NCI-H2171 (cell line): Measurements from ENCODE around the gene SFXN2.
"Not testable (repeated sequence)": the region's sequence is repeated elsewhere in the genome, so short reads cannot be mapped to it uniquely, and the experiment has no call there.

Source experiments
- DNase-seq: peaks from one replicate; lab custom pipeline; 2025; lab: John Stamatoyannopoulos, UW

The SFXN2 gene

DNA sequence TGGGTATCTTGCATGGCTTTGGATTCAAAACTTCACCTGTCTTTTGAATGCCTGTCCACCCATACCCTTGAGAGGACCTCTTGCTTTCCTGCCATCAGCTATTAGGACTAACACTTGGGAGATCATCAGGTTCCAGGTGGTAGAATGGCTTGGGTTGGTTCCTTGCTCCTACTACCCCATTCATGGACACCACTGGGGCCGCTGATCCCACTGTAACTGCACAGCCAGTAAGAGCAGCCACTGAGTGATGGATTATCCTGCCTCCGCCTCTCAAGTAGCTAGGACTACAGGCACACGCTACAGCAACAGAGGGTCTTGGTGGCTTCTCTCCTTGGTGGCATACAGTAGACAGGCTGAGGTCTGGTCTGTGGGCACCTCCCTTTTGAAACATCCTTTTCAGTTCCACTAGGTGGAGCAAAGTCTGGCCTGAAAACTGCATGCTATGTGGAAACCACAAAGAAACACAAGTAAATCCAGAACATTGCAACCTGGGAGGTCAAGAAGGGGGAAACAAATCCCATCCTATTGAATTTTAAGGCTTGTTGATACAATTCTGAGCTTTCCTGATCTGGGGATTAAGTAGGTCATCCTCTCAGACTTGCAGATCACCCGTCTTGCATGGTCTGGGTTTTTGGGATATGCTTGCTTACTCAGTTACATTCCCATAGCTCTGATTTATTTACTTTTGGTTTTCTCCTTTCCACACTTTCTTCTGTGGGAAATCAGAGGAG is 38.7 kb downstream of the SFXN2 start:
- DNase-seq, result no peak

DNA sequence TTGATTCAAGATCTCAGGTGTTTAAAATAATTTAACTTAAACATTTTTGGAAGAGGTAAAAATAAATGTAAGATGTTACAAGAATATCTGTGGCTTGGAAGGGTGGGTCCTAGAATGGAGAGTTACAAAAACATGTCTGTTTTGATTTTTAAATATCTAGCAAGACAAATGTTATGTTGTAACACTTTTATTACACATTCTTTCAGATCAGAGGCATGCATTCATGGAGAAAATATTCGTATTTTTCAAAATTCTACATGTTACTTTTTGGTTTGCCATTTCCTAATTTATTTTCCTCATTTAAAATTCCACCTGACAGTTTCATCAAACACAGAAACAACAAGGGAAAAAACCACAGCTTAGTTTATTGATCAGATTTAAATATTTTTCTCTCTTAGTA is 39.3 kb downstream of the SFXN2 start:
- no peak for DNase-seq

DNA sequence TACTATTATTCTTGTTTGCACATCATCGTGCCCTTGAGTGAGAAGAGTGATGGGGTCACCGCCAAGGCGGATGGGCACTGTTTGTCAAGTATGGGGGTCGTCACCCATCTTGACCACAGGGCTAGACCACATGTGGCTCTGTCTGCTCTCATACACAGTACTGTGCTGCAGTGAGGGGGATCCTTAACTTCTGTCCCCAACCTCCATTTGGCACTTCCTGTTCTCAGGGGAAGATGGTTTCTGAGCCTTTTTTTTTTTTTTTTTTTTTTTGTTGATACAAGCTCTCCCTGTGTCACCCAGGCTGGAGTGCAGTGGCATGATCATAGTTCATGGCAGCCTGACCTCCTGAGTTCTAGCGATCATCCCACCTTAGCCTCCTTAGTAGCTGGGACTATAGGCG is 42.9 kb downstream of the SFXN2 start:
- DNase-seq, result no peak

DNA sequence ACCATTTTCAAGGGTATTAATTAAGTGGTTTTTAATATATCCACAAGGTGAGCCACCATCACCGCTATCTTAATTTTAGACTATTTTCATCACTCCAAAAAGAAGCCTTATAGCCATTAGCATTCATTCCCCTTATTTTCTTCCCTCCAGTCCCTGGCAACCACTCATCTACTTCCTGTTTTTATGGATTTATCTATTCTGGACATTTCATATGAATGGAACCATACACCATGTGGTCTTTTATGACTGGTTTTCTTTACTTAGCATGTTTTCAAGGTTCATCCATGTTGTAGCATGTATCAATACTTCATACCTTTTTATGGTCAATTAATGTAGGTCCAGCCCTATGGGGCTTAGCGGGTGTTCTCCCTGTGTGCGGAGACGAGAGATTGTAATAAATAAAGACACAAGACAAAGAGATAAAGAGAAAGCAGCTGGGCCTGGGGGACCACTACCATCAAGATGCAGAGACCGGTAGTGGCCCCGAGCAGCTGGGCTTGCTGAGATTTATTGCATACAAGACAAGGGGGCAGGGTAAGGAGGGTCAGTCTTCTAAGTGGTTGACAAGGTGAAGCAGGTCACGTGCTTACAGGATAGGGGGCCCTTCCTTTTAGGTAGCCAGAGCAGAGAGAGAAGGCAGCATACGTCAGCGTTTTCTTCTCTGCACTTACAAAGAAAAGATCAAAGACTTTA is 44.0 kb downstream of the SFXN2 start:
- no peak for DNase-seq

DNA sequence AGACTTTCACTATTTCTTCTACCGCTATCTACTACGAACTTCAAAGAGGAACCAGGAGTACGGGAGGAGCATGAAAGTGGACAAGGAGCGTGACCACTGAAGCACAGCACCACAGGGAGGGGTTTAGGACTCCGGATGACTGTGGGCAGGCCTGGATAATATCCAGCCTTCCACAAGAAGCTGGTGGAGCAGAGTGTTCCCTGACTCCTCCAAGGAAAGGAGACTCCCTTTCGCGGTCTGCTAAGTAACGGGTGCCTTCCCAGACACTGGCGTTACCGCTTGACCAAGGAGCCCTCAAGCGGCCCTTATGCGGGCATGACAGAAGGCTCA is 44.5 kb downstream of the SFXN2 start:
- DNase-seq, result not testable (repeated sequence)

DNA sequence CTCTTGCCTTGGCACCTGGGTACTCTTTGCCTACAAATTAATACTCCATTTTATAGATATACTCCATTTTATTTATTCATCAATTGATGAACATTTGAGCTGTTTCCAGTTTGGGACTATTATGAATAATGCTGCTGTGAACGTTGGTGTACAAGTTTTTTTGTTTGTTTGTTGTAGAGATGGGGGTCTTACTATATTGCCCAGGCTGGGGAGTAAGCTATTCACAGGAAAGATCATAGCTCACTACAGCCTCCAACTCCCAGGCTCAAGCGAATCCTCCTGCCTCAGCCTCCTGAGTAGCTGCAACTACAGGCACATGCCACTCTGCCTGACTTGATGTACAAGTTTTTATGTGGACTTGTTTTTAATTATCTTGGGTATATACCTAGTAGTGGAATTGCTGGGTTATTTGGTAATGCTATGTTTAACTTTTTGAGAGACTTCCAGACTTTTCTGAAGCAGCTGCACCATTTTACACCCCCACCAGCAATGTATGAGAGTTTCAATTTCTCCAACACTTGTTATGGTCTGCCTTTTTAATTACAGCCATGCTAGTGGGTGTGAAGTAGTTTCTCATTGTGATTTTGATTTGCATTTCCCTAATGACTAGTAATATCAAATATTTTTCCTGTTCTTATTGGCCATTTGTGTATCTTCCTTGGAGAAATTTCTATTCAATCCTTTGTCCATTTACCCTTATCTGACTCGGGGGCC is 45.2 kb downstream of the SFXN2 start:
- no peak for DNase-seq

DNA sequence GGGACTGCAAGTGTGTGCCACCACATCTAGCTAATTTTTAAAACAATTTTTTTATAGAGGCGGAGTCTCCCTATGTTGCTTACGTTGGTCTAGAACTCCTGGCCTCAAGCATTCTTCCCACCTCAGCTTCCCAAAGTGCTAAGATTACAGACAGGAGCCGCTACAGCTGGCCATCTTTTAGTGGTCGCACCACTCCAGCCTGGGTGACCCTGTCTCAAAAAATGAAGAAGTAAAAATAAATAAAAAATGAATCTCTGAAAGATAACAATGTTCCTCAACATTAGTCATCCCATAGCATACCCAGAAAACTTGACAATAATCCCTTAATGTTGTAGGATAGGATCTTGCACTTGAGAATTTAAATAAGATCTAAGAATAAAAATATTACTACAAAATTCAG is 47.5 kb downstream of the SFXN2 start:
- DNase-seq, result no peak

DNA sequence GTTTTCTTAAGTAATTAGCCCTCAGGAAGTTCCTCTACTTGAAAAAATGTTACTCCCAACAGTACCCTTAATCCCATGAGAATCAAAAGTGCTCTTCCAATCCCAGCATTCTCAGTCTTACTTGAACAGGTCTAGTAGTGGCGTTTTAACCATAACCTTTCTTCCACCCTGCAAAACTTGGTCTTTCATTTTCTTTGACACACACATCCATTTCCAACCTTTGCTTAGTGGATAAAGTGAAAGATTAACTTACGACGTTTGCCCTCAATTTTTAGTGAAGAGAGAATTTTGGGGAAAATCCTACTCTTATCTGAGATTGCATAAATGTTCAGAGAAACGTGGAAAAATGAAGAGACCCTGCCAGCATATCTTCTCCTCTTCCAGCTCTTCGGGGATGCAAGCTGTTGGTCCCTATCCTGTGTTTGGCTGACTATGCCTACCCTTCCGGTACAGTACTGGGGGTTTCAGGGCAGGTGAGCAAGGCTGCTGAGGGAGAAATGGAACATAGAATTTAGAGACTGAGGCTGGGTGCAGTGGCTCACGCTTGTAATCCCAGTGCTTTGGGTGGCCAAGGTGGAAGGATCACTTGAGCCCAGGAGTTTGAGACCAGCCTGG is 48.1 kb downstream of the SFXN2 start:
- DNase-seq, result no peak

DNA sequence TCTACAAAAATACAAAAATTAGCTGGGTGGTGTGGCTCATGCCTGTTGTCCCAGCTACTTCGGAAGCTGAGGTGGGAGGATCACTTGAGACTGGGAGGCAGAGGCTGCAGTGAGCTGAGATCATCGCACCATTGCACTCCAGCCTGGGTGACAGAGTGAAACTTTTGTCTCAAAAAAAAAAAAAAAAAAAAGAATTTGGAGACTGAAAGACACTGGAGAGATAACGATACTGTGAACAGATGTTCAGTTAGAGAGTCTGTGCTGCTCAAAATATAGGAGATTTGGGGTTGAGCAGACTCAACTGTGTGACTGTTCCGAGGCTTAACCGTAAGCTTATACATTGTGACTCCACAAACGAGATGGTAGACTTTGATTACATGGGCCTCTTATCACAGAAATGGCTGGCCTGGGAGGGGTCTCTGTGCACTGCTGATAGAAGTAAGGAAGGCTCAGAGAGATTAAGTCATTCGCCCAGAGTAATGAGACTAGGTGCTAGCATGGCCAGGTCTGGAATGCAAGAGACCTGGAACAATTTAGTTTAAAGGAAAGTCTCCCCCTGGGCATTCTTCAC is 48.7 kb downstream of the SFXN2 start:
- DNase-seq, result no peak

DNA sequence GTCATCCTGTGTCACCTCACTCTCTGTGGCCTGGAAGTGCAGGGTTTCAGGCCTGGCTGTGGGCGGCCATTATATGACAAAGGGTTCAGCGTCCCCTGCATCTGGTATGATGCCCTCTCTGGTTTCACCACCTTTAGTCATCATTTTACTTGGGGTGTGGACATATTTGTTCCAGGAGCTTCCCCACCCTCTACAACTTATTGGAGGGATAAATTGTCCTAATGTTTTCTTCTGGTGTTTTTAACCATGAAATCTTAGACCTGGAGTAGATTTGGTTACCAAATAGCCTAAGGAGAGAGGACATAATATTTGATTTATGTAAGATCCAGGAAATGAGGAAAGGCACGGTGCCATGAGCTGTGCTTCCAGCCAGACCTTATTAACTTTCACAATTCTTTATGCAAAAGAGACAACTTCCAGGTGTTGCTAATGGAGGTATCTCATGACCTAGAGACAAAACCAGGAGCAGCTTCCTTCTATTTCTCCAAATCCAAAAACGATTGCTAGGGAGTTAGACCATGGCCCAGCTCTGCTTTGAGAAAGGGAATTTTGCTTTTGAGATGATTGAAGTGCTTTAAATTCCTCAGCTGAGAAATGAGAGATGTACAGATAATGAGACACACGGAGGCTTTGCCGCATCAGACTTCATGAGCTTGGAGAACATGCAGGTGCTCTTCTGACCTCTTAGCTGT is 50.2 kb downstream of the SFXN2 start:
- no peak for DNase-seq

DNA sequence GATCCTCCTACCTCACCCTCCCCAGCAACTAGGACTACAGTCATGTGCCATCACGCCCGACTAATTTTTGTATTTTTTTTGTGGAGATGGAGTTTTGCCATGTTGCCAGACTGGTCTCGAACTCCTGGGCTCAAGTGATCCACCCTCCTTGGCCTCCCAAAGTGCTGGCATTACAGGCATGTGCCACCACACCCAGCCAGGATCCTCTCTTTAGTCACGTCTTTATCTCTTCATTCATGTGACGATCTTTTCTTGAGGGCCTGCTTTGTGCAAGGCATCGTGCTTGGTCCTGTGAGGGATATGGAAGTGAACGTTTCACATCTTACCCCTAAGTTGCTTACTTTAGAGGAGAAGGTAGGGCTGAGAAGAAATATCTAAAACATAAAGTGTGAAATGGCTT is 50.9 kb downstream of the SFXN2 start:
- no peak for DNase-seq

DNA sequence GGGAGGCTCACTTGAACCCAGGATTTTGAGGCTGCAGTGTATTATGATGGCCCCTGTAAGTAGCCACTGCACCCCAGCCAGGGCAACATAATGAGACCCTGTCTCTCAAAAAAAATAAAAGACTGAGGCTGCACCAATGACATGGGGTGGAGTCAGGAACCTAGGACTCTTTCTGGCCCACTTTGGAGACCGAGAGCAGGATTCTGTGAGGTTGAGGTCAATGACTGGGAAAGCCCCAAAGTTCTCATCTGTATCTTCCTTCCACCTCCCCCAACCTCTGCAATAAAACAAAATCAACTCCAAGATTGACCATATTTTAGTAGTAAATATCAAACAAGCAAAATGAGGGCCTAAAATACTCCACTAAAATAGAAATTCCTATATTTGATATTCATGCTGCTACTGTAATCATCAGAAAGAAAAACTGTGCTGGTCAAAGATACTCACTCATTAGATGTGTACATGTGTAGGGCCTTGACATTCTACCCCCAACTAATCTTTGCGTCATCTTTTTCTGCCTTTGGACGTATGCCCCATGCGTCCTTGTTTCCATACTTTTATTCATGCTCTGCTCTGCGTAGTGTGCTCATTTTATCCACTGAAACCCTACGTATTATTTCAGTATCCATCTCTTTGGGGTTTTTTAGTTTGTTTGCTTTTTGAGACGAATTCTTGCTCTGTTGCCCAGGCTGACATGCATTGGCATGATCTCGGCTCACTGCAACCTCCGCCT is 53.2 kb downstream of the SFXN2 start:
- no peak for DNase-seq

DNA sequence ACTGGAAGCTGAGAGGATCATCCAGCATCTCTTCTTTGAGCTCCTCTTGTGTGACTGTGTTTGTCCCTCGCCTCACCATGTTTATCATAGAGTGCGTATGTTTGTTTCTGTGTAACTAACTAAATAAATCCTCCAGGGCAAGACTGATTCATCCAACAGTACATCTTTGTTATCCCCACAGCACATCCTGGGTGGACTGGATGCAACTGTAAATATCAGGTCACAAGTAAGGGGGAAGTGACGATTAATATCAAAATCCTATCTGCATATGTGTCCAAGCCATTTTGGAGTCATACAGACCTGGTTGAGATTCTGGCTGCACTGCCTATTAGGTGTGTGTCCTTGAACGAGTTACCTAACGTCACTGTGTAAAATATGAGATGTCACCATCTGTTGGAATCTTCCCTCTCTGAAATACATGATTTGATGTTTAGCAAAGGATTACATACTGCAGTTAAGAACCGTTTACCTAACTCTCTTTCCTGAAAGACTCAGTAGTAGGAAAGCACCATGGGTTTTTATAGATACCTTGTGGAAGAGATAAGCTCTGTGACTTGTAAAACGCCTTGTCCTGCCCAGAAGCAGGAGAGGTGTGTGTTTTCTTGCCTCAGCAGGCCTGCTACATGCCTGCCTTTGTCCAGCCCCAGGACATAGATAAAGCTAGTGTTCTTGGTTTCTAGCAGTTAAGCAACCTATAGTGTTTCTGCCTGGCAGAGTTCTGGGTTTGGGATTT is 55.1 kb downstream of the SFXN2 start:
- no peak for DNase-seq

DNA sequence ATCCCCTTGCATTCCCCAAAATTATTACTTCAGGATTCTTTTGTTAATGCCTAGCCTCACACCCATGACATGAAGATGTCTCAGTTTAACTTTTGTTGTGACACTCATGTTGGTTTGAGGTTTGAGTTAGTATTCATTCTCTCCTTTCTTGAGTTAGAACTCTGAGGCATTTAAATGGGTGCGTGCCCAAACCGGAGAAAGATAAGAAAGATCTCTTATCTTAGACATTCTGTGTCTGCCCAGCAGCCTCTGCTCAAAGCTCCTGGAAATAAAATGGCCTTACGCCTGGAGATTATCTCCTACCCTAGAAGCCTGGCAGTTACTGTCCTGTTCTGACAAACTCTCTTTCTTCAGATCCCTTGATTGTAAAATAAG is 55.7 kb downstream of the SFXN2 start:
- no peak for DNase-seq

DNA sequence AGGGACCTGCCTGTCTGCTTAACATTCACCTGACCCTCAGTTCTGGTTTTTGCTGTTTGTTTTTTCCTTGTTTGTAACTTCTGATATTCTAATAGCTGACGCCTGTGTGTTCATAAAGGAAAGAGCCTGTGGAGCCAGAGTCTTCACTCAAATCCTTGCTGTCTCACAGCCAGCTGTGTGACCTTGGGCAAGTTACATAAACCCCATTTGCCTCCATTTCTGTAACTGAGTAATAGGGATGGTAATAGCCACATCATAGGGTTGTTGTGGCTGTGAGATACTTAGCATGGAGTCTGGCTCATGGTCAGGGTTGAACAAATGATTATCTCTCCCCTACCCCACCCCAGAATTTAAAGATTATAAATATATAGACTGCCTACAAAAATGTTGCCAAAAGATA is 56.4 kb downstream of the SFXN2 start:
- no peak for DNase-seq

DNA sequence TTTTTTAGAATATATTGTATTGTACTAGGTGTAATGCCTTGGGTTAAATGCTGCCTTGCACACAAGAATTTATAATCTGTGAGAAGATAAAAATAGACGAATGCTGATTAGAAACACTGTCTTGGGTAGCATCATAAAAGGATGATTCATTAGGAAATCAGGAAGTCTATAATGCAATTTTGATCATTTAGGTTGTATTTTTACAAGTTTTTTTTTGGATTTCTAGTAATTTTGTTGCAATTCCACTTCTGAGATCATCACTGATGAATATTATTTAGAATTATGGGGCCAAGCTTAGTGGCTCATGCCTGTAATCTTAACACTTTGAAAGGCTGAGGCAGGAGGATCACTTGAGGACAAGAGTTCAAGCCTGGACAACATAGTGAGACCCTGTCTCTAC is 58.9 kb downstream of the SFXN2 start:
- DNase-seq, result no peak

DNA sequence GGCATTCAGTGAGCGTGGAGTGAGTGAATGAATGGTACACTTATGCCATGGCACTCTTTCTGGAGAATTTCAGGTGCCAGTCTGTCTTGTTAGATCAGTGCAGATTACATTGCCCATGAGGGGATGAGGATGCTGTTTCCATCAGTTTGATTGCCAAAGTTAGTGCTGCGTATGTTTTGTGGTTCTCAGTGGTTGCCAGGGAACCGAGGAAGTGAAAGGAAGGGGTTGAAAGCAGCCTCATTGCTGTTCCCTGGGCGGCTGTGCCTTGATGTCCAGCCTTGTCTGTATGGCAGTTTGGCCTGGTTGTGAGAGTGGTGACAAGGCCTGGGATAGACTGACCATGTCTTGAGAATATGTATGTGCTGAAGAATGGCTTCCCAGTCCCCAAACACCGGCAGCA is 59.5 kb downstream of the SFXN2 start:
- DNase-seq, result no peak

DNA sequence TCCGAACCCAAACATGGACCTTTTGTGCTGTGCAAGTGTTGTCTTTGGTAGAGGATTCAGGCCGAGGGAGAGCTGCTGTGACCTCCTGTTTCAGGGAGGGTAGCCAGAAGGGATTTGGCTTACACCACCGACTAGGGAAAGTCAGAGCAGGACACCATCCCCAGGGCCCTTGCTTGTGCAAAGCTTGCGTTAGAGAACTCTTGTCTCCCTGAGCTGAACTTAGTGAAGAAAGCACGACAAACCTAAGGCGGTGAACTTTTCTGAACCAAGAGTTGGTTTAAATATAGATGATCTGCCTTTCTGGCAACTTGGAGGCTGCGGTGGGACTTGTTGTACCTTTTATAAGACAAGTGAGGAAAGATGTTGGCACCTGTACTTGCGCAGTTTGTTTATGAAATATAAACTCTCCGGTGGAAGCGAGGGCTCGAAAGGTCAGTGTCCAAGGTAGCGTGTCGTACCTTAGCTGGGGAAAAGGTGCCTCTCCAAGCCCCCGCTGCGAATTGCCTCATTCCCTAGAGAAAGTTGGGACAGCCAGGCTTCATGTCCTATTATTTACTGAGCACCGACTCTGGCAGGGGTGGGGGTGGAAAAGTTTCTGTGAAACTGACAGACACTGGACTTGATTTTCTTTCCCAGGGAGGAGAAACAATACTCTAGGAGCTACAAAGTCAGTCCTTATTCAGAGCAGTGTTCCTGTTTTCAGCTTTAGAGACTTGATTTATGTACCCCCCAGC is 60.9 kb downstream of the SFXN2 start:
- DNase-seq, result no peak

DNA sequence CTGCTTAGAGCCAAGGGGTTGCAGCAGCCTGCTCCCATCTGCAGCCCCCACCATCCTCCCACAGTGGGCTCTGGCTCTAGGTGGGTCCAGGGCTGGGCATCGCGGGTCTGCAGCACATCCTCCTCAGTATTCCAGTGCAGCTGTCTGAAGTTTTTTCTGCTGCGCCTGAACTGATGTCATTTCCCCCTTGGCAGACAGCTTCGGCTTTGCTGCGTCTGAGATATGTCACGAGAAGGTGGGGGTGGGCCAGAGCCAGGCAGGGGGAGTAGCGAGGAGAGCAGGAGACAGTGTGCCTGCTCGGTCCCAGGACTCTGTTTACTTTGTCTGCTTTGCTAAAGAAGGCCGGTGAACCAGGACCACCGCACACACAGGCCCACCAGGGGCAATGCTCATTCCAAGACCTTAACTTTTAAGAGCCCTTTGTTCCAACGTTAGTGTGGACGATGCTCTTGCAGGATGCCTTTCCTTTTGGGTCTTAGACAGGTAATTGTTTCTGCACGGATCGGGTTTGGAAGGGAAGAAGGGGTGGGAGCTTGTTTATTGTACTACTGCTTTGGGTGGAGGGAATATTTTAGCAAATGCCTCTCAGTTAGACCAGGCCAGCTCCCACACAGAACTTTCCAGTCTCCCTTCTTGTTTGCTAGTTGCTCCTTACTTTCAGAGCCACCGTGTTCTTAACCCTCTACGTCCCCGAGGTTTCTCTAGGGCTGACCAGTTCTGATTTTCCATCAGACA is 61.7 kb downstream of the SFXN2 start:
- DNase-seq, result no peak
